Neutrophil (primary cell): Measurements from ENCODE around the gene BPIFB6.

ENCODE experiments used
- H3K27ac ChIP-seq: fragments of 200-600 bp; sonication (generic); 2 replicates; pipeline ENCODE4 v1.5.1; 2016; ENCODE audit warnings: mild to moderate bottlenecking, moderate library complexity
- H3K27me3 ChIP-seq: fragments of 200-600 bp; sonication (generic); 2 replicates; pipeline ENCODE4 v1.6.0; 2016; ENCODE audit warnings: mild to moderate bottlenecking
- H3K36me3 ChIP-seq: fragments of 200-600 bp; sonication (generic); 2 replicates; pipeline ENCODE4 v1.5.1; 2017
- H3K4me1 ChIP-seq, 2 experiments: fragments of 200-600 bp in 1 of 2; sonication (generic) in 1 of 2; 1 replicate in 1 of 2; 2 replicates in 1 of 2; pipeline versions ENCODE4 v1.5.1 to v1.6.1; 2013 to 2016; ENCODE audit warnings: low read depth in 1 of 2, low read length in 1 of 2, mild to moderate bottlenecking in 1 of 2, moderate library complexity in 1 of 2; ENCODE audit not compliant: control insufficient read depth in 1 of 2, insufficient read depth in 1 of 2
- H3K4me3 ChIP-seq, 2 experiments: fragments of 200-600 bp in 1 of 2; sonication (generic) in 1 of 2; 1 replicate in 1 of 2; 2 replicates in 1 of 2; pipeline ENCODE4 v1.5.1; 2013 to 2016; ENCODE audit warnings: low read depth in 1 of 2, low read length in 1 of 2, mild to moderate bottlenecking in 1 of 2, moderate library complexity in 1 of 2
- H3K9me3 ChIP-seq: fragments of 200-600 bp; sonication (generic); 2 replicates; pipeline ENCODE4 v1.5.1; 2016
- TF ChIP-seq, protein P1 (sequence below): fragments of 200-600 bp; sonication (generic); IDR thresholded peaks from 2 replicates; pipeline ENCODE4 v1.5.1; 2016; ENCODE audit warnings: antibody characterized with exemption

Gene BPIFB6

DNA sequence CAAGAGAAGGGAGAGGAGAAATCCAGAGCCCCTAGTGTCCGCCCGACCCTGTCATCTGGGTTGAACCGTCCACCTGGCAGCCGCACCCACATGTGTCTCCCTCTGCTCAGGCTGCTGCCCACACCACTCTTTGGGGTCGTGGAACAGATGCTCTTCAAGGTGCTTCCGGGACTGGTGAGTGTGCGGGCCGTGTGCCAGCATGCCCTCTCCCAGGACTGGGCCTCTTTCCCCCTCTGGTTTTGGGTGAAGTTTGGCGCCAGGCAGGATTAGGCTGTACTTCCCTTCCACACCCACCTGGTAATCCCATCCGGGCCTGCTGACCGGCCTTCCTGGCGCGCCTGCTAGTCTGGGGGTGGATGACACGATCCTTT, 30.2 kb downstream of the BPIFB6 start:
- Histone ChIP-seq H3K27me3 (peaks cover 4% of the 10 kb centered on the region), H3K27ac (no peak overlapping the region), H3K9me3 (no peaks in the 10 kb centered on the region), H3K36me3 (no peaks in the 10 kb centered on the region), H3K4me1 (no peaks in the 10 kb centered on the region), H3K4me3 (no peak overlapping the region)
- TF ChIP-seq, protein P1, sequence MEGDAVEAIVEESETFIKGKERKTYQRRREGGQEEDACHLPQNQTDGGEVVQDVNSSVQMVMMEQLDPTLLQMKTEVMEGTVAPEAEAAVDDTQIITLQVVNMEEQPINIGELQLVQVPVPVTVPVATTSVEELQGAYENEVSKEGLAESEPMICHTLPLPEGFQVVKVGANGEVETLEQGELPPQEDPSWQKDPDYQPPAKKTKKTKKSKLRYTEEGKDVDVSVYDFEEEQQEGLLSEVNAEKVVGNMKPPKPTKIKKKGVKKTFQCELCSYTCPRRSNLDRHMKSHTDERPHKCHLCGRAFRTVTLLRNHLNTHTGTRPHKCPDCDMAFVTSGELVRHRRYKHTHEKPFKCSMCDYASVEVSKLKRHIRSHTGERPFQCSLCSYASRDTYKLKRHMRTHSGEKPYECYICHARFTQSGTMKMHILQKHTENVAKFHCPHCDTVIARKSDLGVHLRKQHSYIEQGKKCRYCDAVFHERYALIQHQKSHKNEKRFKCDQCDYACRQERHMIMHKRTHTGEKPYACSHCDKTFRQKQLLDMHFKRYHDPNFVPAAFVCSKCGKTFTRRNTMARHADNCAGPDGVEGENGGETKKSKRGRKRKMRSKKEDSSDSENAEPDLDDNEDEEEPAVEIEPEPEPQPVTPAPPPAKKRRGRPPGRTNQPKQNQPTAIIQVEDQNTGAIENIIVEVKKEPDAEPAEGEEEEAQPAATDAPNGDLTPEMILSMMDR: no peak

DNA sequence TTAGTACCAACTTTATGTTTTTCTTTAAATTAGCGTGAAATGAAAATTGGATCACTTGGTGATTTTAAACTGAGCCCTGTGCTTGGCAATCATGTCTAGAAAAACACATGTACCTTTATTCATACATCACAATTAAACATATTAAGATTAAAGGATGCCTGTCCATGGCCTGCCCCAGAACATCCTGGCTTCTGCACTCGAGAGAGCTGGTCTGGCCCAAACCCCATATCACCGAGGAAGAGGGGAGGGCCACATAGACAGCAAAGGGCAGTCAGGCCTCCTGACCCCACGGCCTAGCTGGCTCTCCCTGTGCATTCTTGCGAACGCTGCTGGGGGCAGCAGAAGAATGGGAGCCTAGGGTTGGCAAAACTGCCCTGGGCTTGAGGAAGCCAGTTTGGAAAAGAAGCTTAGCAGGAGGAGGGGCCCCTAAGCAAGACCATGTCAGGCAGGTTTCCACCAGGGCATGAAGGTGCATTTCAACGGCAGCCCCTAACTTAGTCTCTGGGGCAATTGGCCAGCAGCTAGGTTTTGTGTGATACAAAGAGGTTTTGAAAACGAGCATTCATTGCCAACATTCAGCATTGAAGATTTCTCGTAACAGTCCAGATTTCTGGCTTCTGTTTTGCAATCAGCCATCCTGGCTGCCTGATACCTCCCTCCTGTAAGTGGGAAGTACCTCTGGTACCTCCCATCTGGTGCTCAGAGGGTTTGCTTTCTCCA, 30.8 kb downstream of the BPIFB6 start:
- no peaks in the 10 kb centered on the region for H3K4me1 ChIP-seq
- no peak overlapping the region for H3K27ac ChIP-seq
- H3K36me3 ChIP-seq: no peaks in the 10 kb centered on the region
- H3K9me3 ChIP-seq: no peaks in the 10 kb centered on the region
- no peak overlapping the region for H3K4me3 ChIP-seq
- peaks cover 4% of the 10 kb centered on the region for H3K27me3 ChIP-seq
- TF ChIP-seq, protein P1: no peak

DNA sequence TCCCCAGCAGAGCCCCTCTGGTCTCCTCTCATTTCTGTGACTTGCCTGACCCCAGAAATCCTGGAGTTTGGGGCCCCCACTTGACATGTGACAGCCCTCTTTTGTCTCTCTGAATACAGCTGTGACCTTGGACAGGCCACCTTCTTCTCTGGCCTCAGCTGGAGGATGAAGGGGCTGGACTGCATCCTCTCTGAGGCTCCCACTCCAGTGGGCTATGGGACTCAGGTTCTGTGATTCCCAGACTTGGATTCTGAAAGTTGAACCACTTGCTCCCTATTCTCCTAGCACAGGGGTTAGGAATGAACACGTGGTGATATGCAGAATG, 31.3 kb downstream of the BPIFB6 start:
- peaks cover 0 to 2% of the 10 kb centered on the region in 2 experiments for H3K4me1 ChIP-seq
- peaks cover 4% of the 10 kb centered on the region for H3K27me3 ChIP-seq
- no peak overlapping the region for H3K4me3 ChIP-seq
- no peaks in the 10 kb centered on the region for H3K36me3 ChIP-seq
- TF ChIP-seq, protein P1: no peak
- H3K27ac ChIP-seq: no peak overlapping the region
- no peaks in the 10 kb centered on the region for H3K9me3 ChIP-seq

DNA sequence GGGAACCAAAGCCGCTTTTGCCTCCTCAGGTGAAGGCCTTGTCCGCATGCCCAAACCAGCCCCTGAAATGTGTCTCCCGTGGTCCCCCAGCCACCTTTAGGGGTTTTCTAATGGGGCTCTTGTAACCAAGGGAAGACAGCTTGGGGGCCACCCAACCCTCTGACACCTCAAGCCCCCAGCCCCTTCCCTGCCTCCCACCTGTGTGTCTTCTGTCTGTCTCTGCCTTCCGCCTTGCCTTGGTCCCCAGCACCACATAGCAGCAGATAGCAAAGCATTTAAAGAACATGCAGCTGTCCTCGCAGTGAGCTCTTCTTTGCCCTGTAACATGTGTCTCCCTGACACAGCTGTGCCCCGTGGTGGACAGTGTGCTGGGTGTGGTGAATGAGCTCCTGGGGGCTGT, 31.8 kb downstream of the BPIFB6 start:
- H3K4me3 ChIP-seq: no peak overlapping the region
- peaks cover 0 to 6% of the 10 kb centered on the region in 2 experiments for H3K4me1 ChIP-seq
- peaks cover 4% of the 10 kb centered on the region for H3K27me3 ChIP-seq
- H3K27ac ChIP-seq: no peak overlapping the region
- no peaks in the 10 kb centered on the region for H3K36me3 ChIP-seq
- TF ChIP-seq, protein P1: no peak
- H3K9me3 ChIP-seq: no peaks in the 10 kb centered on the region

DNA sequence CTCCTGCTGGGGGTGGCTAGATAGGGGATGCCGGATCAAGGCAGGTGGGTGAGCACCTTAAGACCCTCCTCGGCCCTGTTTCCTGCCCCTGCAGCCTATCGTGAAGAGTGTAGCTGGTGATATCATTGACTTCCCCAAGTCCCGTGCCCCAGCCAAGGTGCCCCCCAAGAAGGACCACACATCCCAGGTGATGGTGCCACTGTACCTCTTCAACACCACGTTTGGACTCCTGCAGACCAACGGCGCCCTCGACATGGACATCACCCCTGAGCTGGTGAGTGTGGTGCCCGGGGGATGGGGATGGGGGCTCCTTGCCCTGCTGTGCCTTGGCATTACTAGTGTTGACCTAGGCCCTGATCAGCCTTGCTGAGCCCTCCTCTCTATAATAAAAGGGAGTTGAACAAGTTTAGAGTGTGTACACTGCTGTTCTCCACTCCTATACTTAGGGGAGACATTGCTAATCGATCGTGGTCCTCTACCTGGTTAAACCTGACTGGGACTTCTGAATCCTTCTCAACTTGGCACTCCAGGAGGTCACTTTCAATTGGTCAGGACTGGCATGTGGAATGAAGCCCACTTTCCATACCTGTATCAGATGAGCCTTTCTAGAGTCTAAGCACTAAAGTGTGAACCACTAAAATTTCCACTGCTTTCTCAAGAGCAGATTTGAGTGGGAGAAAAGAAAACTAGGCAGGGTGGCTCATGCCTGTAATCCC, 33.3 kb downstream of the BPIFB6 start:
- Histone ChIP-seq H3K9me3 (no peaks in the 10 kb centered on the region), H3K4me3 (no peak overlapping the region), H3K27me3 (peaks cover 4% of the 10 kb centered on the region), H3K27ac (no peak overlapping the region), H3K36me3 (no peaks in the 10 kb centered on the region), H3K4me1 (peaks cover 0 to 6% of the 10 kb centered on the region in 2 experiments)
- TF ChIP-seq, protein P1: no peak
